Measurements from ENCODE around the gene TENM4. TPM values are rescaled to one million over a fixed set of nuclear protein-coding genes. Genes with fewer than 3 reads are reported as not detected.

Gene TENM4
- total RNA-seq, 2 donors from 2014 or later: 2.6 to 6.8 TPM

GRCh38 chr11:78921509-78921908 lies 519.3 kb downstream of the TENM4 start:
- intact Hi-C loops (cut with DNase I): no loop called here
- H3K27ac ChIP-seq: no peak overlapping the region
- WGBS: 96% methylated on average over 3 of the region's 3 CpGs
- no peaks in the 10 kb centered on the region for H3K4me1 ChIP-seq (replicated peaks)
- no peaks in the 10 kb centered on the region for H3K36me3 ChIP-seq
- no peak overlapping the region for H3K4me3 ChIP-seq
- H3K9me3 ChIP-seq: no peaks in the 10 kb centered on the region
- no peak for DNase-seq (ENCODE audit: low spot score)
- no peaks in the 10 kb centered on the region for H3K27me3 ChIP-seq (replicated peaks; ENCODE audit: insufficient read depth)
- no peak for TF ChIP-seq POLR2AphosphoS5 (IDR thresholded peaks at IDR 0.05)
- no peak for TF ChIP-seq POLR2A (IDR thresholded peaks at IDR 0.05)
- TF ChIP-seq, protein P1, sequence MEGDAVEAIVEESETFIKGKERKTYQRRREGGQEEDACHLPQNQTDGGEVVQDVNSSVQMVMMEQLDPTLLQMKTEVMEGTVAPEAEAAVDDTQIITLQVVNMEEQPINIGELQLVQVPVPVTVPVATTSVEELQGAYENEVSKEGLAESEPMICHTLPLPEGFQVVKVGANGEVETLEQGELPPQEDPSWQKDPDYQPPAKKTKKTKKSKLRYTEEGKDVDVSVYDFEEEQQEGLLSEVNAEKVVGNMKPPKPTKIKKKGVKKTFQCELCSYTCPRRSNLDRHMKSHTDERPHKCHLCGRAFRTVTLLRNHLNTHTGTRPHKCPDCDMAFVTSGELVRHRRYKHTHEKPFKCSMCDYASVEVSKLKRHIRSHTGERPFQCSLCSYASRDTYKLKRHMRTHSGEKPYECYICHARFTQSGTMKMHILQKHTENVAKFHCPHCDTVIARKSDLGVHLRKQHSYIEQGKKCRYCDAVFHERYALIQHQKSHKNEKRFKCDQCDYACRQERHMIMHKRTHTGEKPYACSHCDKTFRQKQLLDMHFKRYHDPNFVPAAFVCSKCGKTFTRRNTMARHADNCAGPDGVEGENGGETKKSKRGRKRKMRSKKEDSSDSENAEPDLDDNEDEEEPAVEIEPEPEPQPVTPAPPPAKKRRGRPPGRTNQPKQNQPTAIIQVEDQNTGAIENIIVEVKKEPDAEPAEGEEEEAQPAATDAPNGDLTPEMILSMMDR (IDR thresholded peaks at IDR 0.05): no peak

- H3K9me3 ChIP-seq: no peaks in the 10 kb centered on the region
- no peak for DNase-seq (ENCODE audit: low spot score)
Observed at GRCh38 chr11:78920329-78920728, 520.5 kb downstream of the TENM4 start.

DNA sequence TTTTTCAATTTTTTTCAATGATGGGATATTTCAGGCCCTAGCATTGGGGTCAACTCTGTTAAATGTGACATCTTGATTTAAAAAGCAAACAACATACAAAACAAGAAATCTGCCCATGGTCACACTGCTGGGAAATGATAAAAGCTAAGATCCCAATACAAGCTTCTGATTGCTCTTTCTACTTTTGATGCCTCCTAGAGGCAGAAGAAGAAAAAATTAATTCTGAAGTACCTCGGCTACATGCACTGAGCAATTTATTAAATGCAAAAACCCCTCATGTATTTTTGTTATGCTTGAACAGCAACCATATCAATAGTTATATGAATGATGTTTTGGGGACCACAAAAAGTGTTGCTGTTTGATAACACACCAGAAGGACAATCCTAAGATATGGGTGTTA lies 524.1 kb downstream of the TENM4 start:
- H3K4me1 ChIP-seq (replicated peaks): no peaks in the 10 kb centered on the region
- WGBS: 89% methylated on average over 1 of the region's 1 CpG
- H3K27ac ChIP-seq: no peak overlapping the region
- no peaks in the 10 kb centered on the region for H3K36me3 ChIP-seq
- TF ChIP-seq POLR2A (IDR thresholded peaks at IDR 0.05) (no peak), POLR2AphosphoS5 (IDR thresholded peaks at IDR 0.05) (no peak)
- TF ChIP-seq, protein P1 (IDR thresholded peaks at IDR 0.05): no peak
- no peaks in the 10 kb centered on the region for H3K9me3 ChIP-seq
- H3K27me3 ChIP-seq (replicated peaks; ENCODE audit: insufficient read depth): no peaks in the 10 kb centered on the region
- no peak overlapping the region for H3K4me3 ChIP-seq
- intact Hi-C loops (cut with DNase I): no loop called here
- DNase-seq (ENCODE audit: low spot score): no peak

More at GRCh38 chr11:78920329-78920728, 520.5 kb downstream of the TENM4 start:
- TF ChIP-seq, protein P1 (IDR thresholded peaks at IDR 0.05): no peak
- no peak for TF ChIP-seq POLR2AphosphoS5 (IDR thresholded peaks at IDR 0.05)
- no peak for TF ChIP-seq POLR2A (IDR thresholded peaks at IDR 0.05)
- no peak overlapping the region for H3K4me3 ChIP-seq
- H3K36me3 ChIP-seq: no peaks in the 10 kb centered on the region
- intact Hi-C loops (cut with DNase I): no loop called here
- no peaks in the 10 kb centered on the region for H3K4me1 ChIP-seq (replicated peaks)
- H3K27me3 ChIP-seq (replicated peaks; ENCODE audit: insufficient read depth): no peaks in the 10 kb centered on the region
- H3K27ac ChIP-seq: no peak overlapping the region
- 80% methylated on average over 9 of the region's 9 CpGs for WGBS

DNA sequence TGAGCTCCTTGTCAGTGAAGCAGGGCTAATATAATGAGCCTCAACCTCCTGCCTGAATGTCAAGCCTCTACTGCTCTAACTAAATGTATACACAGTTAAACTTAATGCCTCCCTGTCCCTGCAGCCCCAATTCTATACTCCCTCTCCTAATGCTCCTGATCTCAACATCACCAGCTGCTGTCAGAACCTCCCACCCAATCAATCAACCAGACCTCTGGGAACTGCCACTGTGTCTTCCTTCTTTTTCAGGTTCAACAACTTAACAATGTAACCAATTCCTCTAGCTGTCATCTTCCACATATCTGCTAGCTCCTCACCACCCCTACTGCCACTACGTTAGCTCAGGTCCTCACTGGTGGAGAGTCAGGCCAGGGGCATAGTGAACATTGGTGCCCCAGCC lies 526.3 kb downstream of the TENM4 start:
- H3K4me1 ChIP-seq (replicated peaks): no peaks in the 10 kb centered on the region
- H3K36me3 ChIP-seq: no peaks in the 10 kb centered on the region
- WGBS: 100% methylated on average over 1 of the region's 1 CpG
- TF ChIP-seq POLR2AphosphoS5 (IDR thresholded peaks at IDR 0.05): no peak
- TF ChIP-seq, protein P1 (IDR thresholded peaks at IDR 0.05): no peak
- TF ChIP-seq POLR2A (IDR thresholded peaks at IDR 0.05): no peak
- H3K9me3 ChIP-seq: no peaks in the 10 kb centered on the region
- DNase-seq (ENCODE audit: low spot score): no peak
- intact Hi-C loops (cut with DNase I): no loop called here
- H3K27ac ChIP-seq: no peak overlapping the region
- no peaks in the 10 kb centered on the region for H3K27me3 ChIP-seq (replicated peaks; ENCODE audit: insufficient read depth)
- H3K4me3 ChIP-seq: no peak overlapping the region

- Histone ChIP-seq H3K27ac (no peak overlapping the region), H3K36me3 (no peaks in the 10 kb centered on the region), H3K9me3 (no peaks in the 10 kb centered on the region), H3K27me3 (replicated peaks; ENCODE audit: insufficient read depth) (no peaks in the 10 kb centered on the region), H3K4me3 (no peak overlapping the region), H3K4me1 (replicated peaks) (no peaks in the 10 kb centered on the region)
- 95% methylated on average over 4 of the region's 4 CpGs for WGBS
- no peak for DNase-seq (ENCODE audit: low spot score)
- TF ChIP-seq, protein P1 (IDR thresholded peaks at IDR 0.05): no peak
- TF ChIP-seq POLR2A (IDR thresholded peaks at IDR 0.05) (no peak), POLR2AphosphoS5 (IDR thresholded peaks at IDR 0.05) (no peak)
- intact Hi-C loops (cut with DNase I): no loop called here
Observed at GRCh38 chr11:78912778-78913177, 528.1 kb downstream of the TENM4 start.
